Osteoblast (primary cell): ENCODE results near the gene ZIC5. TPM values are rescaled to one million over a fixed set of nuclear protein-coding genes. Genes with fewer than 3 reads are reported as not detected.
A peak's percentile ranks its signal among the peaks of the same experiment; 100 is the strongest.

Experiments
- DNase-seq: peaks from one replicate; pipeline ENCODE4 v3.0.0; 2011; ENCODE audit warnings: low spot score, mixed read lengths; ENCODE audit not compliant: insufficient read length; ENCODE audit errors: missing footprints
- H2AFZ ChIP-seq: 2 replicates; pipeline ENCODE4 v1.6.0; 2011; ENCODE audit warnings: mild to moderate bottlenecking, low read length
- H3K27ac ChIP-seq: 2 replicates; pipeline ENCODE4 v1.5.1; 2011; ENCODE audit warnings: mild to moderate bottlenecking, low read depth, low read length, moderate library complexity
- H3K27me3 ChIP-seq: 2 replicates; pipeline ENCODE4 v1.6.0; 2012; ENCODE audit warnings: mild to moderate bottlenecking, control low read depth, inconsistent platforms, low read length, moderate library complexity; ENCODE audit not compliant: insufficient read depth
- H3K36me3 ChIP-seq: 2 replicates; pipeline ENCODE4 v1.5.1; 2011; ENCODE audit warnings: mild to moderate bottlenecking, low read length, control low read depth, moderate library complexity; ENCODE audit not compliant: insufficient read depth
- H3K4me1 ChIP-seq: 2 replicates; pipeline ENCODE4 v1.5.1; 2011; ENCODE audit warnings: mild to moderate bottlenecking, low read length, control low read depth, moderate library complexity; ENCODE audit not compliant: insufficient read depth
- H3K4me2 ChIP-seq: 2 replicates; pipeline ENCODE4 v1.6.0; 2011; ENCODE audit warnings: mild to moderate bottlenecking, low read length; ENCODE audit not compliant: insufficient read depth
- H3K4me3 ChIP-seq: fragments of 200-600 bp; sonication (generic); 3 replicates; pipeline ENCODE4 v1.5.1; 2012; ENCODE audit warnings: mild to moderate bottlenecking, low read length, inconsistent platforms; ENCODE audit not compliant: insufficient read depth
- H3K79me2 ChIP-seq: 2 replicates; pipeline ENCODE4 v1.6.0; 2012; ENCODE audit warnings: mild to moderate bottlenecking, low read length, control low read depth, inconsistent platforms; ENCODE audit not compliant: insufficient read depth
- H3K9me3 ChIP-seq: 2 replicates; pipeline ENCODE4 v1.5.1; 2011; ENCODE audit warnings: low read depth, low read length, control low read depth
- H4K20me1 ChIP-seq: 2 replicates; pipeline ENCODE4 v1.6.0; 2012; ENCODE audit warnings: mild to moderate bottlenecking, low read length, control low read depth; ENCODE audit not compliant: insufficient read depth
- total RNA-seq: library from RNA; depleted of rRNA; stranded (reverse); fragments of >200 nt; gene quantifications from 2 replicates; pipeline ENCODE4 v1.2.3, GENCODE V29; 2012
- TF ChIP-seq, protein P1 (sequence below): IDR thresholded peaks from 2 replicates; pipeline ENCODE4 v1.5.1; 2011; ENCODE audit warnings: mild to moderate bottlenecking, low read depth, low read length, moderate library complexity; ENCODE audit errors: extremely low read depth

The ZIC5 gene
- total RNA-seq, 1 donor = not detected

DNA sequence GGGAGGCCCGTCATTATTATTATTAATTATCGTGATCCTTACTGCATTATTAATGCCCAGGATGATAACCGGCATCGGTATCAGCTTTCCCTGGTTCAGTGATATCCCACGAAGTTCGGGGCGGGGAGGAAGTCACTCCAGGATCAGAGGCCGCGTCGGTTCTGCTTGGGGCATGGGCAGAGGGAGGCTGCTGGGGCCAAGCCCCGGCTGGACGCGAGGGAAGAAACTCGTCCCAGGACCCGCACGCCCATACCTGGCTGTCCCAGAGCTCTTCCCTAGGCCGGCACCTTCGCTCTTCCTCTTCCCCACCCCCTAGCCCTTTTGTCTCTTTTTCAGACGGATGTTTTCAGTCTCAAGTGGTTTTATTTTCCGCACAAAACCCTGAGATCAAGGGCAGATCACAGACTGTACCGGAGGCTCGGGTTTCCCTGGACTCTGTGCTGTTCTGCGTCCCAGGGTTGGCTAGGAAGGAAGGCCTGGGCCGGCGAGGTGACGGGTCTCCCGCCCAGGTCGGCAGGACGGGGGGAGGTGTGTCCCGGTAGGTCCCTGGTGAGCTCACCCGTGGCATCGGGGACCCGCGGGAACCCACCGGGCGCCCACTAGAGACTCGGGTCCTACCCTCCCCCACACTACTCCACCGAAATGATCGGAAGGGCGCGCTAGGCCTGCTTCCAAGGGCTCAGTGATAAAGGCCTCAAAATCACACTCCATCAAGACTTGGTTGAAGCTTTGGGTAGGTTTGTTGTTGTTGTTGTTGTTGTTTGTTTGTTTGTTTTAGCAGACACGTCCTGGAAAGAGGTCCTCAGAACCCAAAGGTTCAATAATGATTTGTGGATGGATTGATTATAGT lies 17.9 kb upstream of the ZIC5 start:
- Histone ChIP-seq H4K20me1 (no peaks in the 10 kb centered on the region), H3K79me2 (no peaks in the 10 kb centered on the region), H2AFZ (no peak overlapping the region), H3K4me3 (no peak overlapping the region), H3K4me1 (no peaks in the 10 kb centered on the region), H3K4me2 (no peak overlapping the region), H3K27ac (no peak overlapping the region), H3K27me3 (peaks cover 98% of the 10 kb centered on the region), H3K36me3 (no peaks in the 10 kb centered on the region), H3K9me3 (no peaks in the 10 kb centered on the region)
- DNase-seq = peak; percentile 77
- TF ChIP-seq, protein P1, sequence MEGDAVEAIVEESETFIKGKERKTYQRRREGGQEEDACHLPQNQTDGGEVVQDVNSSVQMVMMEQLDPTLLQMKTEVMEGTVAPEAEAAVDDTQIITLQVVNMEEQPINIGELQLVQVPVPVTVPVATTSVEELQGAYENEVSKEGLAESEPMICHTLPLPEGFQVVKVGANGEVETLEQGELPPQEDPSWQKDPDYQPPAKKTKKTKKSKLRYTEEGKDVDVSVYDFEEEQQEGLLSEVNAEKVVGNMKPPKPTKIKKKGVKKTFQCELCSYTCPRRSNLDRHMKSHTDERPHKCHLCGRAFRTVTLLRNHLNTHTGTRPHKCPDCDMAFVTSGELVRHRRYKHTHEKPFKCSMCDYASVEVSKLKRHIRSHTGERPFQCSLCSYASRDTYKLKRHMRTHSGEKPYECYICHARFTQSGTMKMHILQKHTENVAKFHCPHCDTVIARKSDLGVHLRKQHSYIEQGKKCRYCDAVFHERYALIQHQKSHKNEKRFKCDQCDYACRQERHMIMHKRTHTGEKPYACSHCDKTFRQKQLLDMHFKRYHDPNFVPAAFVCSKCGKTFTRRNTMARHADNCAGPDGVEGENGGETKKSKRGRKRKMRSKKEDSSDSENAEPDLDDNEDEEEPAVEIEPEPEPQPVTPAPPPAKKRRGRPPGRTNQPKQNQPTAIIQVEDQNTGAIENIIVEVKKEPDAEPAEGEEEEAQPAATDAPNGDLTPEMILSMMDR = no peak

DNA sequence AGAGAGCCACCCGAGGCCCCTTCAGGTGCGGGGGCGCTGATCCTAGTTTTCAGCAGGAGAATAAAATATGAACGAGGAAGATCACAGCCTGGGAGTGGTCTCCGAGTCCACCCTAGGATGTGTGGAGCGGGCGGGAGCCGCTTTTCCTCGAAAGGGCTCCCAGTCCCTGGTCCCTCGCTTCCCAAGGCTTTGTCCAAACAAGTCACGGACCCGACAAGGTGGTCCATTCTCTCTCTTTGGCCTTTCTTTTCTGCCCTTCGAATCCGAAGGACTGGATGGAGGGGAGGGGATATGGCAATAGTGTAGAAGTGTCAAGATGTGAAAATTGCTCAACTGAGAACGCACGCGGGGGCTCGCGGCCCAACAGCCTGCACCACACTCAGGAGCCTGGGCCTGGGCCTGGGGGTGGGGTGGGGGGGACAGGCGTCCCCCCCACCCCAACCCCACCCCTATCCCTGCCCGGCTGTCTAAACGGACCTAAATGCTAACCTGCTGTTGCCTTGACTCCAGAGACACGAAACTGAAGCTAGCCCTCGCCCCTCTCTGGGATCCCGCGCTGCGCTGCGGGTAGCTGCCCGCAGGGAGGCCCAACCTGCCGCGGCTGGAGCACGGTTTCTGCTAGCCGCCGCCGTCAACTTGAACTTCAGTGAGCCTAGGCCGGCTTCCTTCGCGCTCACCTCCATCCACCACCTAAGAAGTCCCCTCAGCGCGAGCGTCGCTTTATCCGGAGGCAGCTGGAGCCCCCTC lies 17.1 kb upstream of the ZIC5 start:
- Histone ChIP-seq H2AFZ (no peak overlapping the region), H4K20me1 (no peaks in the 10 kb centered on the region), H3K4me2 (no peak overlapping the region), H3K4me3 (no peak overlapping the region), H3K79me2 (no peaks in the 10 kb centered on the region), H3K9me3 (no peaks in the 10 kb centered on the region), H3K27me3 (peaks cover 98% of the 10 kb centered on the region), H3K27ac (no peak overlapping the region), H3K4me1 (no peaks in the 10 kb centered on the region), H3K36me3 (no peaks in the 10 kb centered on the region)
- TF ChIP-seq, protein P1 = no peak
- peak; percentile 77 for DNase-seq

DNA sequence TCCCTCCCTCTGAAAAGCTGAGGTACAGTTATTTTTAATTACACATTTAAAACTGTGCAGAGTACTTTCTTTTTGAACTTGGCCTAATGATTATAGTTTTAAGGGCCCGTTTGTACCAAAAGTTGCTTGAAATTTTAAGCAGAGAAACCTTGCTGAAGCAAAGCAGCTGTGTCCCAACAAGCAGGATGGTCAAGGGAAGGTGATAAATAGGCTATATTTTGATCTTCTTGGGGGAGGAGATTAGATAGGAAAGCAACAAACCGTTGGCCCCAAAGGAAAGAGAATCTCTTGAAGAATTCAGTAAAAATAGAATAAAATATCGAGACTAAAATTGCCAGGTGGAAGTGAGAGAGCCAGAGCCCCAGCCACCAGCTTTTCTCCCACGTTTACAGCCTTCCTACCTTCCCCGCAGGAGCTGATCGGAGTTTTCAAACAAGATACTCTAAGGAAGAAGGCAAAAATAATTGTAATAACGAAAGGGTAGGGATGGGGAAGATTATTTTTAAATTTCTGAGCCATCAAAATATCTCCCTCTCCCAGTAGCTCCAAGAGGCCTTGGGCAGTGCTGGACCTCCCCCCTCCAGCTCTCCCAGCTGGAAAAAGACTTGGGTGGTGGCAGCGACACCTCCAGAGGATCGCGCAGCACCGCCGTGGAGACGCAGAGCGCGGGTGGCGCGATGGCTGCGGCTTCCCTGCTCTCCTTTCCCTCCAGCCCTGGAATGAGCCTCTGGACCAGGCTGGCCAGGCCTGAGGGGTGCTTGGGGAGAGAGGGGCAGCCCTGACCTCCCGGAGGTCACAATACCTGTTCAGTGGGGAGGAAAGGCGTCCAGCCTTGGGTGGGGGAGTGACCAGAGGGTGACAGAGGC lies 15.8 kb upstream of the ZIC5 start:
- no peaks in the 10 kb centered on the region for H3K36me3 ChIP-seq
- TF ChIP-seq, protein P1 = no peak
- no peaks in the 10 kb centered on the region for H3K9me3 ChIP-seq
- peak; percentile 57 for DNase-seq
- no peak overlapping the region for H3K27ac ChIP-seq
- no peaks in the 10 kb centered on the region for H3K79me2 ChIP-seq
- H2AFZ ChIP-seq = no peak overlapping the region
- no peaks in the 10 kb centered on the region for H3K4me1 ChIP-seq
- H3K4me3 ChIP-seq = no peak overlapping the region
- peaks cover 3% of the 10 kb centered on the region for H4K20me1 ChIP-seq
- no peak overlapping the region for H3K4me2 ChIP-seq
- H3K27me3 ChIP-seq = peaks cover 98% of the 10 kb centered on the region
